LNCaP clone FGC (cell line): Measurements from ENCODE around the gene TVP23A.

Experiments
- DNase-seq: peaks from one replicate; pipeline ENCODE4 v3.0.0-alpha.2; 2011; ENCODE audit warnings: low read depth
- H3K4me3 ChIP-seq: 2 replicates; pipeline ENCODE4 v1.5.1; 2011; ENCODE audit warnings: mild to moderate bottlenecking, low read depth, low read length, control low read depth
- CTCF ChIP-seq: IDR thresholded peaks from 2 replicates; pipeline ENCODE4 v1.5.1; 2012; ENCODE audit warnings: mild to moderate bottlenecking; ENCODE audit not compliant: control insufficient read depth, insufficient read depth; ENCODE audit errors: extremely low read depth

The TVP23A gene

GRCh38 chr16:10776280-10776679 lies 42.3 kb downstream of the TVP23A start:
- no peak overlapping the region for H3K4me3 ChIP-seq
- TF ChIP-seq CTCF, result no peak
- DNase-seq, result no peak

GRCh38 chr16:10770907-10771306 lies 47.7 kb downstream of the TVP23A start:
- DNase-seq, result no peak
- no peak for TF ChIP-seq CTCF
- no peak overlapping the region for H3K4me3 ChIP-seq

- TF ChIP-seq CTCF, result no peak
- no peak overlapping the region for H3K4me3 ChIP-seq
- DNase-seq, result no peak
Measured at GRCh38 chr16:10769381-10769780, 49.2 kb downstream of the TVP23A start.

GRCh38 chr16:10767127-10767526 lies 51.5 kb downstream of the TVP23A start:
- no peak for DNase-seq
- H3K4me3 ChIP-seq, result no peak overlapping the region
- TF ChIP-seq CTCF, result no peak

GRCh38 chr16:10765772-10766171 lies 52.8 kb downstream of the TVP23A start:
- H3K4me3 ChIP-seq, result no peak overlapping the region
- TF ChIP-seq CTCF, result no peak
- DNase-seq, result no peak

- DNase-seq, result no peak
- no peak overlapping the region for H3K4me3 ChIP-seq
- TF ChIP-seq CTCF, result no peak
Measured at GRCh38 chr16:10763456-10763855, 55.1 kb downstream of the TVP23A start.

GRCh38 chr16:10762336-10763016 lies 56.1 kb downstream of the TVP23A start:
- H3K4me3 ChIP-seq, result no peak overlapping the region
- no peak for DNase-seq
- no peak for TF ChIP-seq CTCF
